Panc1 (cell line): ENCODE measurements around the gene ACLY.

ENCODE experiments used
- REST ChIP-seq, 2 experiments: IDR thresholded peaks; 2 replicates each; pipeline ENCODE4 v1.6.1; 2011 to 2012; ENCODE audit warnings: low read depth in 2 of 2, control low read depth in 1 of 2, low read length in 1 of 2, mild to moderate bottlenecking in 1 of 2, moderate library complexity in 1 of 2; ENCODE audit not compliant: insufficient read depth in 1 of 2
- TF ChIP-seq, protein P1 (sequence below): fragments of 450-650 bp; IDR thresholded peaks from 2 replicates; pipeline ENCODE4 v1.5.1; 2017; ENCODE audit warnings: mild to moderate bottlenecking

DNA sequence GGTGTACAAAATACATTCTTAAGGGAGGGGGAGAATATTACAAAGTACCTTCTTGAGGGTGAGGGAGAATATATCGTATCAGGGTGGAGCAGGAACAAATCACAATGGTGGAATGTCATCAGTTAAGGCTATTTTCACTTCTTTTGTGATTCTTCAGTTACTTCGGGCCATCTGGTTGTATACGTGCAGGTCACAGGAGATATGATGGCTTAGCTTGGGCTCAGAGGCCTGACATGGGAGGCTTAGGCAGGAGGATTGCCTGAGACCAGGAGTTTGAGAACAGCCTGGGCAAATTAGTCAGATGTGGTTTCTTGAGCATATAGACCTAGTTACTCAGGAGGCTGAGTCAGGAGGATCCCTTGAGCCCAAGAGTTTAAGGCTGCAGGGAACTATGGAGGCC lies 24.7 kb upstream of the ACLY start:
- TF ChIP-seq, protein P1, sequence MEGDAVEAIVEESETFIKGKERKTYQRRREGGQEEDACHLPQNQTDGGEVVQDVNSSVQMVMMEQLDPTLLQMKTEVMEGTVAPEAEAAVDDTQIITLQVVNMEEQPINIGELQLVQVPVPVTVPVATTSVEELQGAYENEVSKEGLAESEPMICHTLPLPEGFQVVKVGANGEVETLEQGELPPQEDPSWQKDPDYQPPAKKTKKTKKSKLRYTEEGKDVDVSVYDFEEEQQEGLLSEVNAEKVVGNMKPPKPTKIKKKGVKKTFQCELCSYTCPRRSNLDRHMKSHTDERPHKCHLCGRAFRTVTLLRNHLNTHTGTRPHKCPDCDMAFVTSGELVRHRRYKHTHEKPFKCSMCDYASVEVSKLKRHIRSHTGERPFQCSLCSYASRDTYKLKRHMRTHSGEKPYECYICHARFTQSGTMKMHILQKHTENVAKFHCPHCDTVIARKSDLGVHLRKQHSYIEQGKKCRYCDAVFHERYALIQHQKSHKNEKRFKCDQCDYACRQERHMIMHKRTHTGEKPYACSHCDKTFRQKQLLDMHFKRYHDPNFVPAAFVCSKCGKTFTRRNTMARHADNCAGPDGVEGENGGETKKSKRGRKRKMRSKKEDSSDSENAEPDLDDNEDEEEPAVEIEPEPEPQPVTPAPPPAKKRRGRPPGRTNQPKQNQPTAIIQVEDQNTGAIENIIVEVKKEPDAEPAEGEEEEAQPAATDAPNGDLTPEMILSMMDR = no peak
- TF ChIP-seq REST (IDR thresholded peaks at IDR 0.05; ENCODE audit: insufficient read depth in 1 of 2, low read depth in 2 of 2, low read length in 1 of 2) = no peak
